Stimulated activated CD8-positive, alpha-beta memory T cell treated with anti-CD3 and anti-CD28 coated beads, Interleukin-12 subunit alpha, Interleukin-12 subunit beta, amount 100 ng/mL, for 24 hours (primary cell): ENCODE measurements around the gene SPON1.
"Not testable (repeated sequence)": the region's sequence is repeated elsewhere in the genome, so short reads cannot be mapped to it uniquely, and the experiment has no call there.

Experiments used
- DNase-seq: peaks from one replicate; pipeline ENCODE4 v3.0.0-alpha.2; 2020; ENCODE audit errors: extremely low read depth

Gene SPON1

GRCh38 chr11:14244926-14245325 lies 282.4 kb downstream of the SPON1 start:
- no peak for DNase-seq

GRCh38 chr11:14245444-14245843 lies 282.9 kb downstream of the SPON1 start:
- DNase-seq: no peak

- no peak for DNase-seq
Measured at GRCh38 chr11:14248580-14248981, 286.1 kb downstream of the SPON1 start.

GRCh38 chr11:14249121-14249963 lies 286.8 kb downstream of the SPON1 start:
- DNase-seq: peak; percentile 22

GRCh38 chr11:14251754-14252153 lies 289.2 kb downstream of the SPON1 start:
- DNase-seq: no peak

- not testable (repeated sequence) for DNase-seq
Measured at GRCh38 chr11:14252501-14252900, 290.0 kb downstream of the SPON1 start.

GRCh38 chr11:14253421-14253820 lies 290.9 kb downstream of the SPON1 start:
- DNase-seq: no peak

- DNase-seq: no peak
Measured at GRCh38 chr11:14253840-14254239, 291.3 kb downstream of the SPON1 start.

GRCh38 chr11:14254533-14255237 lies 292.2 kb downstream of the SPON1 start:
- DNase-seq: no peak

GRCh38 chr11:14255238-14255534 lies 292.7 kb downstream of the SPON1 start:
- DNase-seq: no peak

GRCh38 chr11:14258221-14258935 lies 295.9 kb downstream of the SPON1 start:
- DNase-seq: no peak

- no peak for DNase-seq
Measured at GRCh38 chr11:14259186-14259784, 296.8 kb downstream of the SPON1 start.

- DNase-seq: no peak
Measured at GRCh38 chr11:14259878-14260277, 297.4 kb downstream of the SPON1 start.

- DNase-seq: no peak
Measured at GRCh38 chr11:14261066-14261465, 298.5 kb downstream of the SPON1 start.

- no peak for DNase-seq
Measured at GRCh38 chr11:14262271-14262846, 299.8 kb downstream of the SPON1 start.

- no peak for DNase-seq
Measured at GRCh38 chr11:14264966-14265365, 302.4 kb downstream of the SPON1 start.

GRCh38 chr11:14266622-14267021 lies 304.1 kb downstream of the SPON1 start:
- no peak for DNase-seq

GRCh38 chr11:14267861-14268635 lies 305.5 kb downstream of the SPON1 start:
- DNase-seq: no peak

GRCh38 chr11:14269692-14270573 lies 307.4 kb downstream of the SPON1 start:
- no peak for DNase-seq
